Measurements from ENCODE around the gene AFDN.

DNA sequence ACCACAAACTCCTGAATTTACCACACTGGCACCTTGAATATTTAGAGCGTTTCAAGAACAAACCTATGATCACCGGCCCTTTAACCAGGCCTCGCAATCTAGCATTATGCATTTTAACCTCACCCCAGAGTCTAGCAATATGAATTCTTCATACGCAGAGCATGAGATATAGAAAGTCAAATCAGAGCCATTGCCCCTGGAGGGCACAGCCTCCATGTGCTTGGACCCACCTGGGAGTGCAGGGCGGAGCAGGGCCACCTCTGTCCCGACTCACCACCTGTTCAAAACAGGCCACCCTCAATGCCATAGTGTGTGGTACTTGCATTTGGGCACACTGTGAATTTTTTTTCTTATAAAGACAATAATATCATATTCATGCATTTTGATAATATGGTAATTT, 19.5 kb upstream of the AFDN start:
- TF ChIP-seq, protein P1, sequence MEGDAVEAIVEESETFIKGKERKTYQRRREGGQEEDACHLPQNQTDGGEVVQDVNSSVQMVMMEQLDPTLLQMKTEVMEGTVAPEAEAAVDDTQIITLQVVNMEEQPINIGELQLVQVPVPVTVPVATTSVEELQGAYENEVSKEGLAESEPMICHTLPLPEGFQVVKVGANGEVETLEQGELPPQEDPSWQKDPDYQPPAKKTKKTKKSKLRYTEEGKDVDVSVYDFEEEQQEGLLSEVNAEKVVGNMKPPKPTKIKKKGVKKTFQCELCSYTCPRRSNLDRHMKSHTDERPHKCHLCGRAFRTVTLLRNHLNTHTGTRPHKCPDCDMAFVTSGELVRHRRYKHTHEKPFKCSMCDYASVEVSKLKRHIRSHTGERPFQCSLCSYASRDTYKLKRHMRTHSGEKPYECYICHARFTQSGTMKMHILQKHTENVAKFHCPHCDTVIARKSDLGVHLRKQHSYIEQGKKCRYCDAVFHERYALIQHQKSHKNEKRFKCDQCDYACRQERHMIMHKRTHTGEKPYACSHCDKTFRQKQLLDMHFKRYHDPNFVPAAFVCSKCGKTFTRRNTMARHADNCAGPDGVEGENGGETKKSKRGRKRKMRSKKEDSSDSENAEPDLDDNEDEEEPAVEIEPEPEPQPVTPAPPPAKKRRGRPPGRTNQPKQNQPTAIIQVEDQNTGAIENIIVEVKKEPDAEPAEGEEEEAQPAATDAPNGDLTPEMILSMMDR (IDR thresholded peaks at IDR 0.05) = no peak
- TF ChIP-seq POLR2A (IDR thresholded peaks at IDR 0.05) = no peak

All from suprapubic skin (tissue), 3 donors.